Spleen (tissue), 7 donors: Measurements from ENCODE around the gene QSER1.

ENCODE experiments used
- POLR2A ChIP-seq, 3 donors: fragments of 450-650 bp; IDR thresholded peaks; one replicate each; pipeline ENCODE4 v1.5.1; 2017; ENCODE audit warnings: antibody characterized with exemption in 3 of 3, mild to moderate bottlenecking in 1 of 3
- POLR2AphosphoS5 ChIP-seq, 3 donors: sonication (generic); formaldehyde crosslinking; IDR thresholded peaks; one replicate each; pipeline ENCODE4 v1.5.1; 2017; ENCODE audit warnings: antibody characterized with exemption in 3 of 3
- TF ChIP-seq, protein P1 (sequence below), 11 experiments: fragments of 200-600 bp in 7 of 11; fragments of 450-650 bp in 4 of 11; sonication (generic) in 4 of 11; IDR thresholded peaks in 8 of 11; conservative IDR thresholded peaks in 3 of 11; 1 replicate in 7 of 11; 2 replicates in 4 of 11; pipeline versions ENCODE4 v1.4.0 to v1.8.0; 2016 to 2021; ENCODE audit warnings: antibody characterized with exemption in 11 of 11, inconsistent platforms in 4 of 11, mild to moderate bottlenecking in 1 of 11
- donor health status: DM: no; HTN: no; CAD: no; lungs with moderate emphysema.
- donor health status: DM: no; HTN: no; CAD: no.
- donor health status: DM: no; HTN: no; CAD: no.

DNA sequence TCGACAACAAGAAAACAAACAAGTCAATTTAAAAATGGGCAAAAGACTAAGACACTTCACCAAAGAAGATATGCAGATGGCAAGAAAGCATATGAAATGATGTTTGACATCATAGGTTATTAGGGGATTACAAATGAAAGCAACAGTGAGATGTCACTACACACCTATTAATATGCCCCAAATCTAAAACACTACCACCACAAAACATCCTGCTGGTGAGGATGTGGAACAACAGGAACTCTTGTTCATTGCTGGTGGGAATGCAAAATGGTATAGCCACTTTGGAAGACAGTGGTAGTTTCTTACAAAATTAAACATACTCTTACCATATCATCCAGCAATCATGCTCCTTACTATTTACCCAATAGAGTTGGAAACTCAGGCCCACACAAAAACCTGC is 33.9 kb upstream of the QSER1 start:
- TF ChIP-seq, protein P1, sequence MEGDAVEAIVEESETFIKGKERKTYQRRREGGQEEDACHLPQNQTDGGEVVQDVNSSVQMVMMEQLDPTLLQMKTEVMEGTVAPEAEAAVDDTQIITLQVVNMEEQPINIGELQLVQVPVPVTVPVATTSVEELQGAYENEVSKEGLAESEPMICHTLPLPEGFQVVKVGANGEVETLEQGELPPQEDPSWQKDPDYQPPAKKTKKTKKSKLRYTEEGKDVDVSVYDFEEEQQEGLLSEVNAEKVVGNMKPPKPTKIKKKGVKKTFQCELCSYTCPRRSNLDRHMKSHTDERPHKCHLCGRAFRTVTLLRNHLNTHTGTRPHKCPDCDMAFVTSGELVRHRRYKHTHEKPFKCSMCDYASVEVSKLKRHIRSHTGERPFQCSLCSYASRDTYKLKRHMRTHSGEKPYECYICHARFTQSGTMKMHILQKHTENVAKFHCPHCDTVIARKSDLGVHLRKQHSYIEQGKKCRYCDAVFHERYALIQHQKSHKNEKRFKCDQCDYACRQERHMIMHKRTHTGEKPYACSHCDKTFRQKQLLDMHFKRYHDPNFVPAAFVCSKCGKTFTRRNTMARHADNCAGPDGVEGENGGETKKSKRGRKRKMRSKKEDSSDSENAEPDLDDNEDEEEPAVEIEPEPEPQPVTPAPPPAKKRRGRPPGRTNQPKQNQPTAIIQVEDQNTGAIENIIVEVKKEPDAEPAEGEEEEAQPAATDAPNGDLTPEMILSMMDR (IDR thresholded peaks at IDR 0.05 in 8 of 11, conservative IDR thresholded peaks at IDR 0.05 in 3 of 11) = no peak
- TF ChIP-seq POLR2A (IDR thresholded peaks at IDR 0.05) = no peak
- no peak for TF ChIP-seq POLR2AphosphoS5 (IDR thresholded peaks at IDR 0.05)
